ENCODE data around the gene LAPTM4A.

The LAPTM4A gene

GRCh38 chr2:20057268-20057667 is 5.8 kb upstream of the LAPTM4A start:
- TF ChIP-seq USF1 (IDR thresholded peaks at IDR 0.05) (no peak), FOXM1 (IDR thresholded peaks at IDR 0.05; ENCODE audit: borderline replicate concordance, low read depth) (no peak), MAX (IDR thresholded peaks at IDR 0.05) (no peak), NFIC (IDR thresholded peaks at IDR 0.05) (no peak), ZBTB7A (IDR thresholded peaks at IDR 0.05; ENCODE audit: low read depth) (no peak), TAF1 (IDR thresholded peaks at IDR 0.05; ENCODE audit: low read depth) (no peak), REST (IDR thresholded peaks at IDR 0.05; ENCODE audit: low read depth) (no peak), TEAD4 (IDR thresholded peaks at IDR 0.05) (no peak), EP300 (IDR thresholded peaks at IDR 0.05; ENCODE audit: borderline replicate concordance) (no peak), CREB1 (IDR thresholded peaks at IDR 0.05; ENCODE audit: low read depth) (no peak), RAD21 (IDR thresholded peaks at IDR 0.05; ENCODE audit: low read depth) (no peak), EGR1 (IDR thresholded peaks at IDR 0.05) (no peak), CEBPB (IDR thresholded peaks at IDR 0.05) (no peak), YY1 (IDR thresholded peaks at IDR 0.05; ENCODE audit: low read depth) (no peak), TCF12 (IDR thresholded peaks at IDR 0.05; ENCODE audit: low read depth) (no peak)

GRCh38 chr2:20054931-20055330 is 3.5 kb upstream of the LAPTM4A start:
- TF ChIP-seq MAX (IDR thresholded peaks at IDR 0.05), result no peak
- TF ChIP-seq USF1 (IDR thresholded peaks at IDR 0.05), result no peak
- no peak for TF ChIP-seq ZBTB7A (IDR thresholded peaks at IDR 0.05; ENCODE audit: low read depth)
- no peak for TF ChIP-seq TEAD4 (IDR thresholded peaks at IDR 0.05)
- TF ChIP-seq CREB1 (IDR thresholded peaks at IDR 0.05; ENCODE audit: low read depth), result no peak

- TF ChIP-seq FOXM1 (IDR thresholded peaks at IDR 0.05; ENCODE audit: borderline replicate concordance, low read depth), result no peak
- no peak for TF ChIP-seq CEBPB (IDR thresholded peaks at IDR 0.05)
- no peak for TF ChIP-seq TEAD4 (IDR thresholded peaks at IDR 0.05)
- TF ChIP-seq REST (IDR thresholded peaks at IDR 0.05; ENCODE audit: low read depth), result no peak
Observed at GRCh38 chr2:20054119-20054518, 2.7 kb upstream of the LAPTM4A start.

GRCh38 chr2:20052861-20053281 is 1.4 kb upstream of the LAPTM4A start:
- TF ChIP-seq RAD21 (IDR thresholded peaks at IDR 0.05; ENCODE audit: low read depth) (no peak), TAF1 (IDR thresholded peaks at IDR 0.05; ENCODE audit: low read depth) (no peak), USF1 (IDR thresholded peaks at IDR 0.05) (no peak), YY1 (IDR thresholded peaks at IDR 0.05; ENCODE audit: low read depth) (no peak), ZBTB7A (IDR thresholded peaks at IDR 0.05; ENCODE audit: low read depth) (no peak), EGR1 (IDR thresholded peaks at IDR 0.05) (peak; percentile 91), TCF12 (IDR thresholded peaks at IDR 0.05; ENCODE audit: low read depth) (no peak), CREB1 (IDR thresholded peaks at IDR 0.05; ENCODE audit: low read depth) (no peak), NFIC (IDR thresholded peaks at IDR 0.05) (no peak), CEBPB (IDR thresholded peaks at IDR 0.05) (no peak), TEAD4 (IDR thresholded peaks at IDR 0.05) (no peak), REST (IDR thresholded peaks at IDR 0.05; ENCODE audit: low read depth) (no peak), MAX (IDR thresholded peaks at IDR 0.05) (no peak), FOXM1 (IDR thresholded peaks at IDR 0.05; ENCODE audit: borderline replicate concordance, low read depth) (0 out of 2 replicates have a peak, but pooled peaks have one; percentile 18), EP300 (IDR thresholded peaks at IDR 0.05; ENCODE audit: borderline replicate concordance) (no peak)

Measured in Ishikawa (cell line).